A673 (cell line): Measurements from ENCODE around the gene HSPB6.

Source experiments
- EZH2 ChIP-seq: fragments of 200-600 bp; sonication (generic); IDR thresholded peaks from 2 replicates; pipeline ENCODE4 v1.6.1; 2017; ENCODE audit warnings: borderline replicate concordance, low read depth, mild to moderate bottlenecking, mixed read lengths, antibody characterized with exemption, low read length; ENCODE audit not compliant: poor library complexity, severe bottlenecking
- TF ChIP-seq, protein P1 (sequence below): fragments of 300-800, 200-600 bp; sonication (generic); conservative IDR thresholded peaks from 2 replicates; pipeline ENCODE4 v1.5.1; 2017; ENCODE audit warnings: low read depth, mild to moderate bottlenecking, antibody characterized with exemption, low read length, moderate library complexity, mixed read lengths

GRCh38 chr19:35786299-35787160, 29.7 kb upstream of the HSPB6 start:
- TF ChIP-seq EZH2: no peak
- TF ChIP-seq, protein P1, sequence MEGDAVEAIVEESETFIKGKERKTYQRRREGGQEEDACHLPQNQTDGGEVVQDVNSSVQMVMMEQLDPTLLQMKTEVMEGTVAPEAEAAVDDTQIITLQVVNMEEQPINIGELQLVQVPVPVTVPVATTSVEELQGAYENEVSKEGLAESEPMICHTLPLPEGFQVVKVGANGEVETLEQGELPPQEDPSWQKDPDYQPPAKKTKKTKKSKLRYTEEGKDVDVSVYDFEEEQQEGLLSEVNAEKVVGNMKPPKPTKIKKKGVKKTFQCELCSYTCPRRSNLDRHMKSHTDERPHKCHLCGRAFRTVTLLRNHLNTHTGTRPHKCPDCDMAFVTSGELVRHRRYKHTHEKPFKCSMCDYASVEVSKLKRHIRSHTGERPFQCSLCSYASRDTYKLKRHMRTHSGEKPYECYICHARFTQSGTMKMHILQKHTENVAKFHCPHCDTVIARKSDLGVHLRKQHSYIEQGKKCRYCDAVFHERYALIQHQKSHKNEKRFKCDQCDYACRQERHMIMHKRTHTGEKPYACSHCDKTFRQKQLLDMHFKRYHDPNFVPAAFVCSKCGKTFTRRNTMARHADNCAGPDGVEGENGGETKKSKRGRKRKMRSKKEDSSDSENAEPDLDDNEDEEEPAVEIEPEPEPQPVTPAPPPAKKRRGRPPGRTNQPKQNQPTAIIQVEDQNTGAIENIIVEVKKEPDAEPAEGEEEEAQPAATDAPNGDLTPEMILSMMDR: no peak
